H1 (cell line): ENCODE data around the gene LARP4. TPM values are rescaled to one million over a fixed set of nuclear protein-coding genes. Genes with fewer than 3 reads are reported as not detected.

ENCODE experiments used
- CTCF ChIA-PET: fragments of 300-600 bp; sonication (Branson Sonifier 250); formaldehyde crosslinking; loops from one replicate; lab custom pipeline; 2021; ENCODE audit not compliant: partially characterized antibody; lab: Charles Lee
- POLR2A ChIA-PET: fragments of 300-600 bp; sonication (Branson Sonifier 250); formaldehyde crosslinking; loops from one replicate; lab custom pipeline; 2021; ENCODE audit warnings: inconsistent platforms; ENCODE audit not compliant: partially characterized antibody; lab: Charles Lee
- DNase-seq, 2 experiments: peaks; one replicate each; pipeline versions ENCODE4 v3.0.0 to v3.0.0-alpha.2; 2010 to 2022; ENCODE audit warnings: low spot score in 2 of 2, low read depth in 1 of 2, mixed read lengths in 1 of 2
- FAIRE-seq: peaks from 2 replicates; lab custom pipeline; 2011; peaks lifted over from hg19 to GRCh38; lab: Jason Lieb, UNC
- H2AFZ ChIP-seq: 2 replicates; pipeline ENCODE4 v1.8.1; 2012; ENCODE audit warnings: low read length, inconsistent platforms
- H2AK5ac ChIP-seq: 2 replicates; pipeline ENCODE4 v1.6.1; 2013; ENCODE audit warnings: low read depth, low read length
- H2BK120ac ChIP-seq: replicated peaks from 2 replicates; pipeline ENCODE3; 2013; ENCODE audit warnings: low read depth, low read length, inconsistent platforms
- H2BK12ac ChIP-seq: 2 replicates; pipeline ENCODE4 v1.6.1; 2013; ENCODE audit warnings: low read depth, low read length
- H2BK15ac ChIP-seq: 2 replicates; pipeline ENCODE4 v1.6.1; 2013; ENCODE audit warnings: low read length
- H2BK20ac ChIP-seq: 2 replicates; pipeline ENCODE4 v1.6.1; 2013; ENCODE audit warnings: low read length
- H2BK5ac ChIP-seq: 2 replicates; pipeline ENCODE4 v1.6.1; 2013; ENCODE audit warnings: low read depth, low read length
- H3K14ac ChIP-seq: 2 replicates; pipeline ENCODE4 v1.6.1; 2013; ENCODE audit warnings: inconsistent platforms; ENCODE audit not compliant: insufficient read length
- H3K18ac ChIP-seq: 2 replicates; pipeline ENCODE4 v1.6.1; 2013; ENCODE audit warnings: low read length; ENCODE audit errors: extremely low read depth
- H3K23ac ChIP-seq: 2 replicates; pipeline ENCODE4 v1.6.1; 2013; ENCODE audit warnings: inconsistent platforms; ENCODE audit not compliant: insufficient read length
- H3K23me2 ChIP-seq: 2 replicates; pipeline ENCODE4 v1.6.1; 2013; ENCODE audit warnings: low read depth, low read length
- H3K27ac ChIP-seq: 2 replicates; pipeline ENCODE4 v1.6.1; 2011; ENCODE audit warnings: low read depth, low read length, inconsistent platforms
- H3K27me3 ChIP-seq, 4 experiments: replicated peaks in 1 of 4; 1 replicate in 1 of 4; 2 replicates in 3 of 4; pipeline versions ENCODE4 v1.6.1 to v1.8.1; 2011 to 2013; ENCODE audit warnings: low read length in 3 of 4, mild to moderate bottlenecking in 3 of 4, inconsistent platforms in 2 of 4, mixed read lengths in 2 of 4, moderate library complexity in 1 of 4; ENCODE audit not compliant: control insufficient read depth in 3 of 4, insufficient read depth in 3 of 4; ENCODE audit errors: extremely low read depth in 1 of 4
- H3K36me3 ChIP-seq, 4 experiments: 2 replicates each; pipeline versions ENCODE4 v1.6.1 to v1.8.1; 2011 to 2013; ENCODE audit warnings: mild to moderate bottlenecking in 4 of 4, low read length in 3 of 4, moderate library complexity in 2 of 4, control low read depth in 1 of 4, inconsistent platforms in 1 of 4; ENCODE audit not compliant: insufficient read depth in 4 of 4, control insufficient read depth in 2 of 4
- H3K4ac ChIP-seq: replicated peaks from 2 replicates; pipeline ENCODE3; 2013; ENCODE audit warnings: low read length, low read depth, mixed read lengths, inconsistent platforms; ENCODE audit not compliant: insufficient read length
- H3K4me1 ChIP-seq, 4 experiments: replicated peaks in 1 of 4; 1 replicate in 1 of 4; 2 replicates in 3 of 4; pipeline versions ENCODE4 v1.6.1 to v1.8.1; 2011 to 2013; ENCODE audit warnings: low read length in 3 of 4, inconsistent platforms in 2 of 4, mixed read lengths in 1 of 4; ENCODE audit not compliant: insufficient read depth in 4 of 4, control insufficient read depth in 3 of 4
- H3K4me2 ChIP-seq, 2 experiments: 2 replicates each; pipeline versions ENCODE4 v1.6.1 to v1.8.1; 2011 to 2013; ENCODE audit warnings: low read depth in 2 of 2, low read length in 2 of 2, control low read depth in 1 of 2, inconsistent platforms in 1 of 2, mild to moderate bottlenecking in 1 of 2; ENCODE audit not compliant: insufficient read depth in 1 of 2
- H3K4me3 ChIP-seq, 4 experiments: fragments of 200-600, 300-600 bp in 1 of 4; sonication (generic), shearing (Covaris generic), sonication (Bioruptor Twin) in 1 of 4; 2 replicates each; pipeline versions ENCODE4 v1.5.1 to v1.8.1; 2011 to 2016; ENCODE audit warnings: low read length in 4 of 4, low read depth in 3 of 4, control low read depth in 2 of 4, inconsistent platforms in 2 of 4, mild to moderate bottlenecking in 2 of 4, mixed read lengths in 1 of 4, moderate library complexity in 1 of 4; ENCODE audit not compliant: insufficient read depth in 2 of 4; ENCODE audit errors: extremely low read depth in 1 of 4
- H3K56ac ChIP-seq: replicated peaks from 2 replicates; pipeline ENCODE3; 2013; ENCODE audit warnings: low read depth, mild to moderate bottlenecking, mixed read lengths, low read length, inconsistent platforms; ENCODE audit not compliant: insufficient read length
- H3K79me1 ChIP-seq: 2 replicates; pipeline ENCODE4 v1.6.1; 2013; ENCODE audit warnings: low read depth, low read length, control low read depth
- H3K79me2 ChIP-seq, 2 experiments: 2 replicates each; pipeline versions ENCODE4 v1.6.1 to v1.8.1; 2012 to 2013; ENCODE audit warnings: low read length in 2 of 2, mild to moderate bottlenecking in 2 of 2, inconsistent platforms in 1 of 2; ENCODE audit not compliant: insufficient read depth in 2 of 2, control insufficient read depth in 1 of 2
- H3K9ac ChIP-seq, 4 experiments: replicated peaks in 1 of 4; 1 replicate in 1 of 4; 2 replicates in 3 of 4; pipeline versions ENCODE4 v1.6.1 to v1.8.1; 2011 to 2013; ENCODE audit warnings: low read depth in 3 of 4, low read length in 3 of 4, control low read depth in 2 of 4, mild to moderate bottlenecking in 2 of 4, moderate library complexity in 2 of 4, inconsistent platforms in 1 of 4; ENCODE audit errors: extremely low read depth in 1 of 4
- H3K9me3 ChIP-seq, 2 experiments: 2 replicates each; pipeline versions ENCODE4 v1.6.1 to v1.8.1; 2012 to 2013; ENCODE audit warnings: mild to moderate bottlenecking in 2 of 2, moderate library complexity in 2 of 2, control low read depth in 1 of 2, inconsistent platforms in 1 of 2, low read depth in 1 of 2, low read length in 1 of 2, mixed read lengths in 1 of 2; ENCODE audit not compliant: insufficient read depth in 2 of 2
- H4K20me1 ChIP-seq, 2 experiments: replicated peaks in 1 of 2; 2 replicates each; pipeline versions ENCODE3 to v1.8.1; 2011 to 2013; ENCODE audit warnings: inconsistent platforms in 2 of 2, low read length in 2 of 2, mild to moderate bottlenecking in 1 of 2; ENCODE audit not compliant: insufficient read depth in 2 of 2, control insufficient read depth in 1 of 2
- H4K5ac ChIP-seq: 2 replicates; pipeline ENCODE4 v1.6.1; 2013; ENCODE audit warnings: low read length, low read depth, mixed read lengths, inconsistent platforms; ENCODE audit not compliant: insufficient read length
- H4K8ac ChIP-seq: 2 replicates; pipeline ENCODE4 v1.8.0; 2013; ENCODE audit warnings: mild to moderate bottlenecking, moderate library complexity, low read length, inconsistent platforms; ENCODE audit not compliant: insufficient read depth; ENCODE audit errors: extremely low read depth
- H4K91ac ChIP-seq: replicated peaks from 2 replicates; pipeline ENCODE3; 2013; ENCODE audit warnings: low read length, mixed read lengths, inconsistent platforms; ENCODE audit not compliant: insufficient read length
- ASH2L ChIP-seq: fragments of 200-600, 300-600 bp; sonication (generic); IDR thresholded peaks from one replicate; pipeline ENCODE4 v1.7.1; 2017; ENCODE audit warnings: low read length
- BCL11A ChIP-seq, 2 experiments: IDR thresholded peaks; one replicate each; pipeline ENCODE4 v1.6.1; 2011; ENCODE audit warnings: low read depth in 2 of 2, low read length in 2 of 2, mild to moderate bottlenecking in 2 of 2
- BRCA1 ChIP-seq: IDR thresholded peaks from 2 replicates; pipeline ENCODE4 v1.6.1; 2012; ENCODE audit warnings: low read depth, low read length, improper control_type of control experiment
- CEBPB ChIP-seq: IDR thresholded peaks from 2 replicates; pipeline ENCODE4 v1.6.1; 2012; ENCODE audit warnings: low read depth, low read length
- CTBP2 ChIP-seq: IDR thresholded peaks from 2 replicates; pipeline ENCODE4 v1.7.0; 2011; ENCODE audit warnings: borderline replicate concordance, mild to moderate bottlenecking, moderate library complexity, mixed read lengths, low read length; ENCODE audit not compliant: insufficient read depth, insufficient read length
- NANOG ChIP-seq: IDR thresholded peaks from 2 replicates; pipeline ENCODE4 v1.6.1; 2011; ENCODE audit warnings: low read length, low read depth, mild to moderate bottlenecking, inconsistent platforms; ENCODE audit not compliant: insufficient read depth, poor library complexity, severe bottlenecking
- RXRA ChIP-seq: IDR thresholded peaks from 2 replicates; pipeline ENCODE4 v1.6.1; 2011; ENCODE audit warnings: low read depth, mild to moderate bottlenecking, low read length, moderate library complexity; ENCODE audit not compliant: insufficient read depth
- SIRT6 ChIP-seq: IDR thresholded peaks from one replicate; pipeline ENCODE4 v1.7.1; 2012; ENCODE audit warnings: low read length, inconsistent platforms
- SP1 ChIP-seq: IDR thresholded peaks from 2 replicates; pipeline ENCODE4 v1.6.1; 2011; ENCODE audit warnings: low read depth, low read length
- SP2 ChIP-seq: IDR thresholded peaks from 2 replicates; pipeline ENCODE4 v1.6.1; 2012; ENCODE audit warnings: mild to moderate bottlenecking, low read length, inconsistent platforms
- TAF7 ChIP-seq: optimal IDR thresholded peaks from 2 replicates; pipeline ENCODE3; 2011; ENCODE audit warnings: low read depth, mild to moderate bottlenecking, inconsistent platforms, low read length, moderate library complexity, borderline replicate concordance
- TCF12 ChIP-seq: IDR thresholded peaks from 2 replicates; pipeline ENCODE4 v1.6.1; 2011; ENCODE audit warnings: low read depth, mild to moderate bottlenecking, low read length
- WGBS, 2 experiments: shearing (Covaris generic) in 1 of 2; methylation state at CpG; one replicate each; pipeline versions ENCODE4 v1.1.6 to v1.1.7; 2013 to 2015; ENCODE audit warnings: low lambda C conversion rate in 2 of 2, mixed read lengths in 2 of 2, inconsistent platforms in 1 of 2, low coverage in 1 of 2, missing lambda C conversion rate in 1 of 2; ENCODE audit not compliant: insufficient replicate concordance in 2 of 2, insufficient coverage in 1 of 2, insufficient read length in 1 of 2; ENCODE audit errors: extremely low coverage in 1 of 2, missing lambda C conversion rate in 1 of 2; 5-methylcytosine and 5-hydroxymethylcytosine counted together
- polyA plus RNA-seq, 7 experiments: library from polyadenylated mRNA; depleted of rRNA in 3 of 7; stranded (reverse) in 5 of 7; unstranded in 2 of 7; fragments of >200 nt in 5 of 7; fragments of 200-250 nt in 2 of 7; gene quantifications; 1 replicate in 5 of 7; 2 replicates in 1 of 7; 4 replicates in 1 of 7; pipeline versions ENCODE4 v1.2.1 to v1.2.3, GENCODE V29; 2011 to 2013; ENCODE audit warnings: missing spikeins in 2 of 7, mixed read lengths in 2 of 7
- total RNA-seq: library from RNA; stranded (reverse); fragmentation: NEBNext Ultra II Directional; extraction: Animal tissue kit (Norgen Biotek cat#: 25700); gene quantifications from 2 replicates; pipeline ENCODE4 v1.2.1, GENCODE V29; 2021
- TF ChIP-seq, protein P1 (sequence below): IDR thresholded peaks from 2 replicates; pipeline ENCODE4 v1.6.1; 2012; ENCODE audit warnings: low read length, inconsistent platforms

Gene LARP4
- total and polyA plus RNA-seq, 2 of the 8 experiments (the other 6 are each of a cell fraction or from before 2014, with no cell fraction given): 12.8 to 93.9 TPM

DNA sequence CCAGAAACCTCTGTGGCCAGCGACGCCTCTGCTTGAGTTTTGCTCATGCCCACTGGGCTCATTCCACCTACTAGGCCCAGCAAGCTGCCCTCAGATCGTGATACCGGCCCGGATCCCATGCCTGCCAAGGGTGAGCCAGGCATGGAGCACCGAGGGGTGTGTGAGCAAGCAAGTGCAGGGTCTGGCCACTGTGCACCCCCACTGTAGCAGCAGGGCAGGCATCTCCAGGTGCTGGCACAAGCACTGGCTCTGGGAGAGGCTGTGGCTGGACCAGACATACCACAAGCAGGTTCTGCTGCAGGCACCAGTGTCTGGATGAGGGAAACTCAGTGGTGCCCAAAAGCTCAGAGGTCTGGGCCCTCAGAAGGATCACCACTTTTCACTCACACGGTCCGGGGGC is 24.9 kb upstream of the LARP4 start:
- no peaks in the 10 kb centered on the region for H3K23me2 ChIP-seq
- no peak overlapping the region for H2AK5ac ChIP-seq
- FAIRE-seq: no peak
- TF ChIP-seq SIRT6 (no peak), ASH2L (no peak), RXRA (no peak), NANOG (no peak), BCL11A (IDR thresholded peaks at IDR 0.05; ENCODE audit: low read depth in 2 of 2, low read length in 2 of 2) (no peak), TAF7 (no peak), CTBP2 (no peak), TCF12 (no peak), SP1 (no peak), SP2 (no peak), CEBPB (no peak), BRCA1 (no peak)
- TF ChIP-seq, protein P1, sequence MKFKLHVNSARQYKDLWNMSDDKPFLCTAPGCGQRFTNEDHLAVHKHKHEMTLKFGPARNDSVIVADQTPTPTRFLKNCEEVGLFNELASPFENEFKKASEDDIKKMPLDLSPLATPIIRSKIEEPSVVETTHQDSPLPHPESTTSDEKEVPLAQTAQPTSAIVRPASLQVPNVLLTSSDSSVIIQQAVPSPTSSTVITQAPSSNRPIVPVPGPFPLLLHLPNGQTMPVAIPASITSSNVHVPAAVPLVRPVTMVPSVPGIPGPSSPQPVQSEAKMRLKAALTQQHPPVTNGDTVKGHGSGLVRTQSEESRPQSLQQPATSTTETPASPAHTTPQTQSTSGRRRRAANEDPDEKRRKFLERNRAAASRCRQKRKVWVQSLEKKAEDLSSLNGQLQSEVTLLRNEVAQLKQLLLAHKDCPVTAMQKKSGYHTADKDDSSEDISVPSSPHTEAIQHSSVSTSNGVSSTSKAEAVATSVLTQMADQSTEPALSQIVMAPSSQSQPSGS: no peak

More for the DNA sequence above, 24.9 kb upstream of the LARP4 start:
- H3K4me1 ChIP-seq: no peaks in the 10 kb centered on the region
- H2BK5ac ChIP-seq: no peak overlapping the region
- DNase-seq: peak in 1 of 2 experiments; percentile 33
- H3K36me3 ChIP-seq: no peaks in the 10 kb centered on the region
- no peak overlapping the region for H2BK120ac ChIP-seq
- no peak overlapping the region for H3K4me3 ChIP-seq
- H3K14ac ChIP-seq: no peak overlapping the region
- H3K56ac ChIP-seq: no peak overlapping the region
- H2BK15ac ChIP-seq: no peak overlapping the region
- H3K23ac ChIP-seq: no peak overlapping the region
- H2BK20ac ChIP-seq: no peak overlapping the region
- H3K79me1 ChIP-seq: no peaks in the 10 kb centered on the region
- ChIA-PET POLR2A (interaction anchor here (1.0 to 1.6 kb wide), 3 partner anchors 12 to 25 kb away, joined by 3 to 4 read pairs (median 3); partner anchors contain the start of gene LARP4), CTCF (interaction anchor here (0.8 to 1.6 kb wide), 3 partner anchors 8 to 264 kb away, joined by 3 read pairs; partner anchors contain the start of gene COX14)
- peak overlapping the region; percentile 29; the same call in 1 of the 2 replicates for H2AFZ ChIP-seq
- no peak overlapping the region for H4K91ac ChIP-seq
- no peaks in the 10 kb centered on the region for H3K79me2 ChIP-seq
- H3K18ac ChIP-seq: no peak overlapping the region
- no peak overlapping the region; the same call in 1 of the 2 replicates for H4K8ac ChIP-seq
- no peak overlapping the region for H3K27ac ChIP-seq
- H4K5ac ChIP-seq: no peak overlapping the region
- H3K4me2 ChIP-seq: no peak overlapping the region
- H3K9me3 ChIP-seq: no peaks in the 10 kb centered on the region
- no peaks in the 10 kb centered on the region for H4K20me1 ChIP-seq
- WGBS, 2 experiments: 94% methylated on average over 8 of the region's 8 CpGs; no CpG with 5 or more reads in 1 of the 2 experiments
- no peak overlapping the region for H3K9ac ChIP-seq
- H2BK12ac ChIP-seq: no peak overlapping the region
- H3K4ac ChIP-seq: no peak overlapping the region
- no peaks in the 10 kb centered on the region for H3K27me3 ChIP-seq
